Frontal cortex (tissue), 4 donors: ENCODE results near the gene GABPA. TPM values are rescaled to one million over a fixed set of nuclear protein-coding genes. Genes with fewer than 3 reads are reported as not detected.
"Not testable (repeated sequence)": the region's sequence is repeated elsewhere in the genome, so short reads cannot be mapped to it uniquely, and the experiment has no call there.

Source experiments
- DNase-seq, 2 donors: peaks; one replicate each; pipeline ENCODE4 v3.0.0; 2012; ENCODE audit warnings: low spot score in 2 of 2
- FAIRE-seq: peaks from 2 replicates; lab custom pipeline; 2012; peaks lifted over from hg19 to GRCh38; lab: Jason Lieb, UNC
- total RNA-seq: library from RNA; depleted of rRNA; stranded (reverse); fragments of >200 nt; gene quantifications from one replicate; pipeline ENCODE4 v1.2.3, GENCODE V29; 2014
- donor health status: control.
- donor health status: control.
- donor health status: control.

The GABPA gene
- total RNA-seq, 1 donor from 2014 or later: 42.8 TPM

DNA sequence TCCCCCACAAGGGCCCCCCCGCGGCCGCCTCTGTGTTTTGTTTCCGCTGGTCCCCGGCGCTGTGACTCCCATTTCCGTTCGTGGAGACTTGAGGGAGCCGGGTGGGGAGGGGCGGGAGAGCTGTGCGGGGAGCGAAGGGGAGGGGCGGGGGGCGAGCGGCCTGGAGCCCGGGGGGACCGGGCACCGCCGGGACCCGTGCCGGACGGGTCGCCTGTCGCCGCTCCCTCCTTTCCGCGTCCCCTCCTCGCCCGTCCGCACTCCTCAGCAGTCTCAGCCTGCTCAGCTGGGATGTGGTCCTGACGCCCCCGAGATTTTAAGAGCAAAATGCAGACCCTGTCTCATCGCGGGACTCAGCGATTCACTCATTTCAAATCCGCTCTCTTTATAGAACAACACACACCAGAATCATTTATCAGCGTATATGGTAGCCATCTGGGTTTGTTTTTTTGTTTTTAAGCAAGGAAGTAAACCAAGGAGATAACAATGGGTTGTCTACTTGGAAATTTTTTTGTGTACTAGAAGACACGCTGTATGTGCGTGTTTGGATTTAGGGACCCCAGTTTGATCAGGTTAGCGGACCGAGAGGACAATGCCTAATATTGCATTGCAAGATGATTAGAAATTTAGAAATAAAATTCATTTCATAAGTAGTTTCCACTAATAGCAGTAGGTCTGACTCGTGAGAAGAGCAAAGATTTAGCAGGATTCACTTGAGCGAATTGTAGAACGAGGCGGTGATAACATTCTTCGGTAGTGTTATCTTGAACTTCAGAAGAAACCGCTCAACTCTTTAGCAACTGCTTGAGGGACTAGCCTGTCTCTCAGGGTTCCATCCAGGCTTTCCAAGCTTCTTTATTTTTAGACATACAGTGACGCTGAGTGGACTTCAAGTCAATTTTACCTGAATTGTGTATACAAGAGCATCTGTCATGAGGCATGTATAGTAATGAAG, 1.1 kb downstream of the GABPA start:
- DNase-seq: peak; percentile 73 to 80
- no peak for FAIRE-seq

DNA sequence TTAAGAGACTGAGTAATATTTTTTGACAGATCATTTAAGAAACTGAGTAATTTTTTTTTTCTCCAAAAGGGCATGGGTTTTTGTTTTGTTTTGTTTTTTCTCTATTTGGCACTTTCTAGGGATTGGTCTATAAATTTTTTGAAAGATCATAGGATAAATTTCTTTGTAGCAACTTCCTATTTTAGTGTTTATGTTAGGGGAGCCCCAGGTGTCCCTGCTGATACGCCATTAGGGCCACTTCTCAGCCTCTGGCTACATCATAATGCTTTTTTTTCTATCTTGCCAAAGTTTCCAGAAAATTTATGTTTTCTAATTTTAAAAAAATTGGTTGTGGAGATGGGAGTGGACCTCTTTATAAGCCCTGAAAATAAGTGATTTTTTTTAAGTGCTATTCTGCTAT, 2.6 kb downstream of the GABPA start:
- no peak for FAIRE-seq
- no peak for DNase-seq

DNA sequence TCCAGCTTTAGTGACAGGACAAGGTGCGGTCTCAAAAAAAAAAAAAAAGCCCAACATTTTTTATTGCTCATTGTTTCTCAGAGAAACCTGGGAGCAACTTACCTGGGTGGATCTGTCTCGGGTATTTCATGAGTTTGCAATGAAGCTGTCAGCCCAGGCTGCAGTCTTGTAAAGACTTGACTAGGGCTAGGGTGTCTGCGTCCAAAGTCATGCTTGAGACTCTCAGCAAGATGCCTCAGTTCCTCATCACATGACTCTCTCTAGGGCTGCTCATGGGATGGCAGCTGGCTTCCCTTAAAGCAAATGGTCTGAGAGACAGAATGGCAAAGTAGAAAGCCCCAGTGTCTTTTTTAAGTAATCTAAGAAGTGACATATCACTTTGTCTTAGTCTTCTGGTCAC, 8.1 kb downstream of the GABPA start:
- DNase-seq: no peak
- no peak for FAIRE-seq

GRCh38 chr21:25744854-25745253, 10.1 kb downstream of the GABPA start:
- DNase-seq (no peak), FAIRE-seq (no peak)

GRCh38 chr21:25750085-25750484, 15.3 kb downstream of the GABPA start:
- DNase-seq (no peak), FAIRE-seq (no peak)

DNA sequence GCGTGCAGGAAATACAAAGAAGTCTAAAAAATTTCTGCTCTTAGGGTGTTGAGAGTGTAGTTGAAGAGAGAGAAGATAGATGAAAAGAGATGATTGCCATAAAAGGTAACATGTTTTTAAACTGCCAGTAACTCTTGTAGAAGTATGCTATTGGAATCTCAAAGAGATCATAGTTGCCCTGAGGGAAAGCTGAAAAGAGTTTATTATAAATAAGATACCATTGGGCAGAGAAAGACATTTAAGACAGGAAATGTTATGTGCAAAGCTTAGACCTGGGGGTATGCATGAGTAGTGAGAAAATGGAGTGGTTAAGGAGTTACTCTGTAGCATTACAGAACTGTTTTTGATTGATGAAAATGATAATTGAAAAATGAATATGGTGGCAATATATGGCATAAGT, 17.6 kb downstream of the GABPA start:
- FAIRE-seq: no peak

GRCh38 chr21:25756190-25756932, 21.6 kb downstream of the GABPA start:
- FAIRE-seq (no peak), DNase-seq (no peak)

More for the DNA sequence above, 17.6 kb downstream of the GABPA start:
- DNase-seq: no peak

GRCh38 chr21:25757531-25757930, 22.8 kb downstream of the GABPA start:
- FAIRE-seq: no peak
- no peak for DNase-seq

GRCh38 chr21:25759573-25759972, 24.8 kb downstream of the GABPA start:
- no peak for FAIRE-seq
- DNase-seq: no peak

GRCh38 chr21:25760061-25760460, 25.3 kb downstream of the GABPA start:
- DNase-seq (no peak), FAIRE-seq (no peak)

DNA sequence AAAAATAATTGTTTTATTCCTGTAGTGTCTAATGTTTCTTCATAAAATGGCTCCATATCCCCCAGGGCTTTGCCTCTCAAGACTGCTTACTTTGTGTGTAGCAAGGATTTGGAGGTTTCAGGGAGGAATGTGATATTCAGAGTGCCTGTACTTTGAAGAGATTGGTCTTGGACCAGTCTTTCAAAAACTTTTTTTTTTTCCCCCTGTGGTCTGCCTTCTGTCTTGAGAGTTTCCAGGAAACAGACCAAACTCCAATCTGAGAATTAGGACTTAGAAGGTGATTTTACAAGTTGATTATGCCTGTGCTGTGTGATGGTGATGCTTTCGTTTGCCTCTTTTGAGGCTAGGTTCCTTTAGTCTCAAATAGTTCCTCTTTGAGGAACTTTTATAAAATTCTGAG, 25.9 kb downstream of the GABPA start:
- DNase-seq (no peak), FAIRE-seq (no peak)

DNA sequence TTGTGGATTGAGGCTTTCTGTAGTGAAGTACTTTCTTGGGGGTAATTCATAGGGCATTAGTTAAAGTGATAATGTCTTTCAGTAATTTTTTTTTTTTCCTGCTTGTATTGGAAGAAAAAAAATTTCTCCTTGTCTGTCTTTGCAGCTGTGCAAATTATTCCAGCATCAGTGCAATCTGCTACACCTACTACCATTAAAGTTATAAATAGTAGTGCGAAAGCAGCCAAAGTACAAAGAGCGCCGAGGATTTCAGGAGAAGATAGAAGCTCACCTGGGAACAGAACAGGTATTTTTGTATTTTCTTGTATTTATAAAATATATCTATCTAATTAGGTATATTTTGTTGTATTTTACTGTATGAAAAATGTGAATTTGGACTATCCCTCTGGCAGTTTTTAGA, 29.3 kb downstream of the GABPA start:
- DNase-seq (no peak), FAIRE-seq (no peak)

DNA sequence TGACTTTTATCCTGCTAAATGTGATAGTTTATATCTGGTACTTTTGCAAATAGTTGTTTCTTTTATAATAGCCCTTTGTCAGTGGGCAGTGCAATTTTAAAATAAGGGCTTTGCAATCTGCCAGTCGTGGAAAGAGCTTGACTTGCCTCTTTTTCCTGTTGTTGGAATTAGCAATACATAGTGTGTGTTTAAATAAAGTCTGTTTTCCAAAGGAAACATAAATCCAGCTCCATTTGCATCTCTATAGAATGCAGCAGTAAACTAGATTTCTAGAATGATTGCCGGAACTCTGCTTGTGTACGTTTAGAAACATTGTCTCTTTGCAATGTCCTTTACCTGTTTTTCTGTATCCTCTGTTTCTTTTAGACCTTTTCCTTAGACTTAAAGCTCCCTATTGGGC, 33.1 kb downstream of the GABPA start:
- no peak for DNase-seq
- FAIRE-seq: no peak

DNA sequence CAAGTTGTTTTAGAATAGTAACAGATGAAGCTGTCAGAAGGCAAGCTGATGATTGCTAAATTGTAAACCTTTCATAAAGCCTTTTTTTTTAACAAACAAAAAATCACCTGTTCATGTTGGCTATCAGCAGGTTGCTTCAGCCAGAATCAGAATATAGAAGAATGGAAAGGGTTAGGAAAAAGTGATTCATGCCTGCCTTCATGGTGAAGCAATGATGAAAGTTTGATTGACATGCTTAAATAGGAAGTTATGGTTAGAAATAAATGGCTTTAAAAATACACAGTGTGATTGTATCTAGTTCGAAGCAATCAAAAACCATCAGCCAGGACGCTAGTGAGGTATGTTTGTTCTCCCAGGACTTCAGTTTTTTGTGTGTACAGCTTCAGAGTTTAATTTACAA, 37.9 kb downstream of the GABPA start:
- FAIRE-seq (no peak), DNase-seq (no peak)

GRCh38 chr21:25776440-25776839, 41.7 kb downstream of the GABPA start:
- DNase-seq (no peak), FAIRE-seq (no peak)

DNA sequence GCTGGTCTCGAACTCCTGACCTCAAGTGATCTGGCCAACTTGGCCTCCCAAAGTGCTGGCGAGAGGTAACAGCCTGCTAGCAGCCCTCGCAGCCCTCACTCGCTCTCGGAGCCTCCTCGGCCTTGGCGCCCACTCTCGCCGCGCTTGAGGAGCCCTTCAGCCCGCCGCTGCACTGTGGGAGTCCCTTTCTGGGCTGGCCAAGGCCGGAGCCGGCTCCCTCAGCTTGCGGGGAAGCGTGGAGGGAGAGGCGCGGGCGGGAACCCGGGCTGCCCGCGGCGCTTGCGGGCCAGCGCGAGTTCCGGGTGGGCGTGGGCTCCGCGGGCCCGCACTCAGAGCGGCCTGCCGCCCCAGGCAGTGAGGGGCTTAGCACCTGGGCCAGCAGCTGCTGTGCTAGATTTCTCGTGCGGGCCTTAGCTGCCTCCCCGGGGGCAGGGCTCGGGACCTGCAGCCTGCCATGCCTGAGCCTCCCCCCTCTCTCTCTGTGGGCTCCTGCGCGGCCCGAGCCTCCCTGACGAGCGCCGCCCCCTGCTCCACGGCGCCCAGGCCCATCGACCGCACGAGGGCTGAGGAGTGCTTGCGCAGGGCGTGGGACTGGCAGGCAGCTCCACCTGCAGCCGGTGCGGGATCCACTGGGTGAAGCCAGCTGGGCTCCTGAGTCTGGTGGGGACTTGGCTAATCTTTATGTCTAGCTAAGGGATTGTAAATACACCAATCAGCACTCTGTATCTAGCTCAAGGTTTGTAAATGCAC, 43.5 kb downstream of the GABPA start:
- FAIRE-seq, DNase-seq: not testable (repeated sequence)

DNA sequence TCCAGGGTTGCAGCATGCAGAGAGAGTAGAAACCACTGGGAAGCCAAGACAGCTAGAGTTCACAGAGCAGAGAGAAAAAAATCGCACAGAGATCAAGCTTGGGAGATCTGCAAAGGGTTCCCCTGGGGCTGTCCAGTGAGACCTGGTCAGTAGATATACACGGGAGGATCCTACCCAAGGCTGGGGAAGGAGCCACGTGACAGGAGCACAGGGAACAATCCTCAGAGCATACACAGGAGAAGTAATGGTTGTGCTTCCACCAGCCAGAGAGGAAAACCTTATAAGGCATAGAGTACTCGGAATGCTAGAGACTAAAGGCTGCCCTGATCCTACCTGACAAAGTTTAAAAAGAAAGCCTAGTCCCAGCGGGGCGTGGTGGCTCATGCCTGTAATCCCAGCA, 53.9 kb downstream of the GABPA start:
- no peak for FAIRE-seq

DNA sequence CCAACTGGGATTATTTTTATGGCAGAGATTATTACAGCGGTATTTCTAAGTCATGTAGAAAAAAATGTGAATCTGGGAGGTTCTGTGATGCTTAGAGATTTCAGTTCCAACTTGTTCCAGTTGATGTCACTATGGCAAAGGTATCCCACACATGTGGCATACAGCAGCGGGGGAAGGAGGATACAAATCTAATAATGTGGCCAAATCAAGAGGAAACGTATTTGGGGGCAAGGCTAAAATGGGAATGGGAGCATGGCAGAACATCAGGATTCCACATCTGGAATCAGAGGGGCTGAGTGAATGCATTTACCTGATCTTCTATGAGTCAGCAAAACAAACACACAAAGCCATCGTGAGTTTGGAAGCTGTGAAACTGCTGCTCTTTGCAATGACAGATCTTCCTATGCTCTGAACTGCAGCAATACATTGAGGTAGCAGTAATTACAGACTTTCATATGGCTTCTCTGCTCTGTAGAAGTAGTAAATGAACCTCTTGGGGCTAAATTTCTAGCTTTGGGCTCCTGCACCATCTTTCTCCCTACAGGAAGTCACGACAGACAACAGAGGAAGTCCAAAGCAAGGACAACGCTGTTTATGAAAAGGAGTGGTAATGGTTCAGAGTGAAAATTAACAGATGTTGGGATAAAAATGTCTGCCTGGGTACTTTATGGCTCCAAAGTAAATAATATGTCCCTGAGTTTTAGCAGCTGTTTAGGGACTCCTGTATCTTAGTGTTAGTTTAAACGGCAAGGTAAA, 55.5 kb downstream of the GABPA start:
- peak; percentile 33 for FAIRE-seq
- DNase-seq: peak in 1 of 2 donors; percentile 20

More for the DNA sequence above, 53.9 kb downstream of the GABPA start:
- no peak for DNase-seq

GRCh38 chr21:25790878-25791204, 56.1 kb downstream of the GABPA start:
- FAIRE-seq: no peak
- no peak for DNase-seq

DNA sequence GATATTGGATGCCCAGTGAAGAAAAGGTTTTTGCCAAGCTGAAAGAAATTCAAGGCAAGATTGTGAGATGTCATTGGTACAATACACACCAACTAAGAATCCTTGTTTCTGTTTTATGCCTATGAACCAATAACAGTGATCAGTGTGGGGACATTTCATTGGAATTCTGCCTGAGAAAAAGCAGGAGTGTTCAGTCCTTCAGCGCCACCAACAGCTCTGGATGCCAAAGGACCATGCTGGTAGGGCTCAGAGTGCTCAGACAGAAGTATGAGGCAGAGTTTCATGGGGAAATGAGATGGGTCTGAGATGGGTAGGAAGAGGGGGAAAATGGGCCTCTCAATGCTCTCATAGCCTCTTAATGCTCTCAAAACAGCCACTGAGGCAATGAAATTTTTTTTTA, 56.5 kb downstream of the GABPA start:
- no peak for FAIRE-seq

More for the DNA sequence above, 56.5 kb downstream of the GABPA start:
- DNase-seq: no peak
